Measurements from ENCODE around the gene NF2.
A peak's percentile ranks its signal among the peaks of the same experiment; 100 is the strongest.

NF2 gene

DNA sequence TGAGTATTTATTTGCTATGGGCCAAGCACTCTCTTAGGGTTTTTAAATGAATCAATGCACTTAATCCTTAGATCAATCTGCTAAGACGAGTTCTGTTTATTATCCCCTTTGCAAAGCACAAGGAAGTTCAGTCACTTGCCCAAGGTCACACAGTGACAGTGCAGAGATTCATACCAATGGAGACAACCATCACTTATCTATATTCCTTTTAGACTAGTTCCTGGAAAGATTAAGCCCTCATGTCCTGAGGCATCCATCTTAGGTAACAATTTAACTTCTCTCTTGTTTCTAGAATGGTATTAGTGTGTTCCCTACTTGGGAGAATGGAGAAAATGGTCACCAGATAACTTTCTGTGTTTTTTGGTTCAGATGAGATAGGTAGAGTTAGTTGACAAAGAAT lies 28.3 kb downstream of the NF2 start:
- ATAC-seq: no peak
- DNase-seq: no peak

DNA sequence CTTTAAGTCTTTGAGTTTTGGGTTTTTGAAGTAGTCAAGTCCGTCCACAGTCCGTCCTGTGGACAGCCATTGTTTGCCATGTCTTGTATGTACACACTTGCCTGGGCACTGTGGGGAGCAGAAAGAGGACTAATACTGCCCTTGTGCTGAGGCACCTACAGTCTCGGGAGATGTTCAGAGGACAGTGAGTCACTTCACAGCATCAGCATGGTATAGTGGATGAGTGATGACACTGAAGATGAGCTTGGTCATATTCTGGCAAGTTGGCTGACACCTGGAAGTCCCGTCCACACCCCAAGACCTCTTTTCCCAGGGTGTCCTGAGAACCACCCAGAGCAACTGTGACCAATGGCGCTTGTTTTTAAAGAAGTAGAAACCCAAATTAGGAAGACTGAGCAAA lies 29.2 kb downstream of the NF2 start:
- no peak for DNase-seq
- ATAC-seq: no peak

DNA sequence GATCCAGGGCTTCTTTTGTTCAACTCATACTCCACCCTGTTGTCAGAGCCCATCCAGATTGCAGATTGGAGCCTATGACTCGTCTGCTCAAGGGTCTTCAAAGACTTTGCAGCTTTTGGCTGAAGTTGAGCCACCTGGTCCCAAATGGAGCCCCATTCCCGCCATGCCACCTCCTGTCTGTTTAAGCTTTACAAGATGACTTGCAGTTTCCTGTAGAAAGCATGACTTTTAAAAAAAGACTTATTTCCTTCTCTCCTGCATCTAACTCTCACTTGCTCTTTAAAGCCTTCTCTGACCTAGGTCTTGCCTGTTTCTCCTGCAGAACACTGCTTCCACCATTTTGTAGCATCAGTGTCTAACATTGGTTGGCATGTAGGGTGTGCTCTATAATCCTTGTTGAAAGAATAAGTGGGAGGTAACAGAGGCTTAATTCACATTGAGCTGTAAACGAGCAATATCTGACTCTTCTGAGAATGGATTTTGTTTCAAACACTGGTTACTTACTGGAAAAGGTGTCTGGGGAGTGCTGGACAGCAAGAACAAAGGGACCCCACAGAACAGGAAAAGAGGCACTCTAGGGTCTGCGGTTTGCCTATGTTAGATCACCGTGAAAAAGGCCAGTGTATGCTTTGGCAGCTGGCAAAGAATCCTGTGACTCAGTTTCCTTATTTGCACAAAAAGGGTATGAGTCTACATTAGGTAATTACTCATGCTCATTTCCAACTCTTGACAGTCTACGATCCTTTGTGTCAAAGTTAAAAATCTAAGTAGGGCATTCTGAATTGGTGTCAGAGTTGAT lies 30.3 kb downstream of the NF2 start:
- DNase-seq (no peak), ATAC-seq (no peak)

DNA sequence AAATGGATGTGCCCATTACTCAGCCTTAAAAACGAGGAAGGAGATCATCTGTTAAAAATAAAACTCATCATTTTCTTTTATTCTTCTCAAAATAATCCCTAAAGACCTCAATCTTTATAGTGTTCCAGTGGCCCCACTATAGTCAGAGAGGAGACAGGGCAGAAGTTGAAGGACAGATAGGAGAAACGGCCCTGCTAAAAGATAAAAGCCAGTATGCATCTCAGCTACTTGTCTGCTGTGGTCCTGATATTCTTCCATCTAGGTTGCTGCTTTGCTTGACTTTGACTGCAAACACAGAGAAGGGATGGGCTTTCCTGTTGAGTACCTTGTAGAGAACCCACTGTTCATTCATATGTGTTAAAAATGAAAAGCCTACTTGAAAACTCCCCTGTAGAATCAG lies 31.4 kb downstream of the NF2 start:
- ATAC-seq (no peak), DNase-seq (no peak)

DNA sequence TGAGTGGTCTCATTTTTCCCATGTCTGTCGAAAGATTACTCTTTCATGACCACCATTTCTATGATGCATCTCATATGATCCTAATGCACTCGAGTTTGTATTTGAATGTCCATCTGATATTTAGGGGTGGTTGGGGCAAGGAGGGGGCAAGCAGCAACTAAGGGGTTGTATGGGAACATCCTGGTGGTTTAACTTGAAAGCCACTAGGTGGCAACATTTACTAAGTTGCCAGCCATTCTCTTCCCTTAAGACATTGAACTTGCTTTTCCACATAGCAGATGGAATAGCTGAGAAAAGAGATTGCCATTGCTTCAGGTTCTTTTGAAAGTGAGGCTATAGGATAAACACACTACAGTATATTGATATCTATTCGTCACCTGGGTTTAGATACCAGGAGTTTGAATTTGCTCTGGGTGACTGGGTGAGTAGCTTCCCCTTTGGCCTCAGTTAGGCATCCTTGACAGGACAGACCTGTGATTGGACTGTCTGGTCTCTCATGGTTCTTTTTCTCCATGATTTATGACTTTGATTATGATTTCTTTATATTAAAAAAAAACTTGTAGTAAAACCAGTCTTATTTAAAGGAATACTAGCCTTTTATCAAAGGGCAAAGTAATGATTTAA lies 32.4 kb downstream of the NF2 start:
- ATAC-seq (no peak), DNase-seq (no peak)

DNA sequence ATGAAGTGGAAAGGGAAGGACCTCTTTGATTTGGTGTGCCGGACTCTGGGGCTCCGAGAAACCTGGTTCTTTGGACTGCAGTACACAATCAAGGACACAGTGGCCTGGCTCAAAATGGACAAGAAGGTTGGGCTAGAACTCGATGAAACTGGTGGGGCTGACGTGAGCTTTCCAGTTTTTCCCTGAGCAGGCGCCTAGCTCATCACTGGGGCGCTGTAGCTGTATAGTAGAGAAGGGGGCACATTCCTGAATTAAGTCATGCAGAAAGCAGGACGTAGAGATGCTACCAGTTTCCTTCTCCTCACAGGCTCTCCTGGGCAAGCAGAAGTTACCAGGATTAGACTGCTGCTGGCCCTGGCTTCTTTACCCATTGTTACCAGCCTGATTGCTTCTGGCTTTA lies 33.3 kb downstream of the NF2 start:
- no peak for DNase-seq
- ATAC-seq: no peak

DNA sequence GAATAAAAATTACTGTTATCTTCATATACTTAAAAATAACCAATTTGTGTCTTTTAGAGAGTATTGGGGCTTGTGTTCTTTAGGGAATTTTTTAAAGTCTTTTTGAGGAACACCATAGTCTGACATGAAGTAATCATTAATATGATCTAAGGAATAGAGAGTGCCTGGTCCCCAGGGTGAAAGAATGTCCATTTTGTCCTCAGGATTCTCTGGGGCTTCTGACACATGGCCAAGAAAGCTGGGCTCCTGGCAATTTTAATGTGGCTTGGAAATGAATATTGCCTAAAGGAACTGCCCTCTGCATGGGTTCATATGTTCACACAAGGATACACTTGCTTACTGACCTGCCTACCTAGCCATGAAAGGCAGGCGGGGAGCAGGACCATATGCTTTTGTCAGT lies 33.7 kb downstream of the NF2 start:
- ATAC-seq (no peak), DNase-seq (no peak)

DNA sequence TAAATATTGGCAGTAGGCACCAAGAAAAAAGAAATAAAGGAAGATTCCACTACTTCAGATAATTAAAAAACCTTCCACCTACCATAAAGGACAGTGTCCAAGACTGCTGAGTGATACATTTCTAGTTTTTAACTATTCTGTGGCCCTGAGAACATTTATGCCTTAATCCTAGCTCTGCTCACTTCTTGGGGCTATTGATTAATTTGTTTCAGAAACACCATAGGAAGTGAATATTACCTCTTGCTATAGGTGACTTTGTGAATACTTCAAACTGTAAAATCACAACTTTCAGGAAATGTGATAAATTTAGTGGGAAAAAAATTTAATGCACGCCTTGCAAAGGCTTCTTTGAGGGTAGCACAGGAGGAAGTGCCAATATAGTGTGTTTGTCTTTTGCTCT lies 35.2 kb downstream of the NF2 start:
- ATAC-seq: no peak
- no peak for DNase-seq

DNA sequence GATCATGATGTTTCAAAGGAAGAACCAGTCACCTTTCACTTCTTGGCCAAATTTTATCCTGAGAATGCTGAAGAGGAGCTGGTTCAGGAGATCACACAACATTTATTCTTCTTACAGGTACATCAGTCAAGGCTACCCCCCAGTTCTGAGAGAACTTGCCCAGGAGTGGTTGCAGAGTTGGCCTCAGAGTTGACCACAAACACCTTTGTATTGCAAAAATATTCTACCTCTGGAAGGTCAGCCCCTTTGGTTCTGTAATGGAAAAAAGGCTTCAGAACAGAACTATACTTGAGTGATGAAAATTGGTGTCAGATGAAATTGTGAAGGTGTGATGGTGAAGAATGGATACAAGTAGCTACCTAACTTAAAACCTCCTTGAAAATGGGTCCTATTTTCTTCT lies 35.7 kb downstream of the NF2 start:
- DNase-seq (no peak), ATAC-seq (peak; percentile 28)

DNA sequence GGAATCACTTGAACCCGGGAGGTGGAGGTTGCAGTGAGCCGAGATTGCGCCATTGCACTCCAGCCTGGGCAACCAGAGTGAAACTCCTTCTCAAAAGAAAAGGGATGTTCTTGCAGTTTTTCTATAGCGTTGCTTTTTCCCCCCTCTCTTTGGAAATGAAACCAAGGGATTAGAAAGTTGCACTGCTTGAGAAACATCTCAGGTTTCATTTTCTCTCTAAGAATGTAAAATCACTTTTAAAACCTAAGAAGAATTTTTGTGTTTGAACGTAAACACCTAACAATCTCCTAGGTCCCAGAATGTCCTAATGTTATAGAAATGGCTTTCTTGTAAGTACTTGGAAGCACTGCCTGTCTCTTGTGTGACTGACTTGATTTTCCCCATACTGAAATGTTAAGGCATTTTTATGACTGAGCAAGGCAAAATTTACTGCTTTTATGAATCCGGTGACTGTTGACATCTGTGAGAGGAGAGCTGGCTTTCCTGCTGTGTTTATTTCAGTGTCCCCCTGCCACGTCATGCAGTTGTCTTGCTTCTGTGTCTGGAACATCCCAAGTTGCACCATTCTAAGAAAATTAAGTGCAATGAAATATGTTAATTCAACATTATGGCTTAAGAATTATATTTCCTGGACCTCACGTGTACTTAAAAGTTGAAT lies 37.7 kb downstream of the NF2 start:
- no peak for DNase-seq
- ATAC-seq: no peak

DNA sequence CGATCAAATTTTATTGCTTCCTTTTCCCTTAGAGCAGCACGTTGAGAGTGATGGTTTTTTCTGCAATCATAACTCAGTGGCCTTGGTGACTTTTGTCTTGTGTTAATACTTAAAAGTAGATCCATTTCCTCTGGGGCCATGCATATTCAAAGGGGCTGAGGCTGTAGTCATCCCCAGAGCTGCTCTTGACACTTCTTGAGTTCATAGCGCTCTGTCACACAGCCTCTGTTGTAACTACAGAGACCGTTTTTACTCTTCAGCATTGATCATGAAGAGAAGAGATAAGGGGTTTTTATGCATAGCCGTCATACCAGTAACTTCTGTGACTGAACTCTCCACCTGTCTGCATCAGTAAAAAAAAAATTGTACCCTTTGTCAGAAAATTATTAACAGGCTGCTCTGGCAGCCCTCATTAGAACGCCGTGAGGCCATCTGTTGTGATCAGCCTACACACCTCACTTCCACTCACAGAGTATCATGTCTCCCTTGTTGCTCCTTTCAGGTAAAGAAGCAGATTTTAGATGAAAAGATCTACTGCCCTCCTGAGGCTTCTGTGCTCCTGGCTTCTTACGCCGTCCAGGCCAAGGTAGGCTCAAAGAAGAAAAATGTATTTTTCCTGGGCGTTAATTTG lies 38.4 kb downstream of the NF2 start:
- ATAC-seq: no peak
- no peak for DNase-seq

DNA sequence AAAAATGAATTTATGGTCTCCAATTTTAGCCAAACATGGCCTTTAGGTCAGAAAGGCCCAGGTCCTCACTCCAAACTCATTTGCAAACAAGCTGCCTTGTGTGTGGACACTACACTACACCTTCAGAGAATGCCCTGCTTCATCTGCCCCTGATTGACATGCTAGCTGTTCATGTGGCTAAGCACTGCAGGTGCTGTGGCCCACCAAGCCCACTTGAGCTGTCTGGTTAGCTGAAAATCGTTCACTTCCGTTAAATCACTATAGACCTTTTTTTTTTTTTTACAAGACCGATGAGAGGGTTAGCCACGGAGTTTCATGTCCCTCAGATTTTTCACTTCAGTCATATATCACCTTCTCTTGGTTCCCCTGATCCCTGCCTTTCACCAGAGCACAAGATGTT lies 39.3 kb downstream of the NF2 start:
- no peak for DNase-seq
- ATAC-seq: no peak

DNA sequence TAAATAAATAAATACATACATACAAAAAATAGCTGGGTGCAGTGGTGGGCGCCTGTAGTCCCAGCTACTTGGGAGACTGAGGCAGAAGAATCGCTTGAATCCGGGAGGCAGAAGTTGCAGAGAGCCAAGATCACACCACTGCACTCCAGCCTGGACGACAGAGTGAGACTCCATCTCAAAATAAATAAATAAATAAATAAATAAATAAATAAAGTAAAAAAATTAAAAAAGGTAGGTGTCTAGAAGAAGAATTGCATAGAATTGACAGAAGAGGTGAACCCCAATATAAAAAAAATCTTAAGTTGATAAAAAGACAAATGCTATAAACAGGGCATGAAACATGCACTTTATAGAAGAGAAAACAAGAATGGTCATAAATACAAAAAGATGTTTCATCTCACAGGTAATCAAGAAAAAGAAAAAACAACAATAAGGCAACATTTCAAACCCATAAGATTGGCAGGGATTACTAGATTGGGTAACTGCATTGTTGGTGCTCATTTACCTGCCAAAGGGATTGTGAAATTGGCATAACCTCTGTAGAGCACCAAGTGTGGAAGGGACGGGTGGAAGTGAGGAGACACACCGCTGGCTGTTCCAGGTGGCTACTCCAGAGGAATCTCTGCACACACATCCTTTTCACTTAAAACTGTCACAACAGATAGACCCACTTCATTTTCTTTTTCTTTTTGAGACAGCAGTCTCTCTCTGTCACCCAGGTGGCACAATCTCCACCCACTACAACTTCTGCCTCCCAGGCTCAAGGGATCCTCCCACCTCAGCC lies 44.7 kb downstream of the NF2 start:
- no peak for ATAC-seq

DNA sequence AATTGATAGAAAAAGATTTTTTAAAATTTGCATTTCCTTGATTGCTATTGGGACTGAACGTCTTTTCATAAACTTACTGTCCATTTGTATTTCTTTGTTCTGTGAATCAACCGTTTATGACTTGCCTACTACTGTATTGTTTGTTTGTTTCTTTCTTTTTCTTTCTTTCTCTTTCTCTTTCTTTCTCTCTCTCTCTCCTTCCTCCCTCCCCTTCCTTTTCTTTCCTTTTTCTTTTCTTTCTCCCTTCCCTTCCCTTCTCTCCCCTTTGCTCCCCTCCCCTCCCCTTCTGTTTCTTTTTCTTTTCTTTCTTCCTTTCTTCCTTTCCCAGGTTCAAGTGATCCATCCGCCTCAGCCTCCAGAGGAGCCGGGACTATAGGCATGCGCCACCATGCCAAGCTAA lies 46.9 kb downstream of the NF2 start:
- ATAC-seq (no peak), DNase-seq (no peak)

More for the DNA sequence above, 44.7 kb downstream of the NF2 start:
- DNase-seq: no peak

DNA sequence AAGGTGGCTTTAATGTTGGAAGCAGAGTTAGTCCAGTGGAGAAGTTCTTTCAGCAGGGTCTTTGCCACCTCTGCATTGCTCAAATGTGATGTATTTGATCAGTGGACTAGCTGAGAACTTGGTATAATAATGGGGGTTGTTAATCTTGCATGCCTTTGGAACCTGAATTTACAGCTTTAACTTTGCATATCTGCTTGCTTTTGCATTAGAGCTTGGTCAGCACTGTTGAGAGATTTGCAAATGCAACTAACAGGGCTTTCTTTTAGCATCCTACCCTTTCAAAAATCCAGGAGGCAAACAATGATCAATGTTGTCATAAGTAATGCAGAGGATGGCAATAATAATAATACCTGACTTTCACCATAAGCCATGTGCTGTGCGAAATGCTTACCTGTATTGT lies 48.2 kb downstream of the NF2 start:
- ATAC-seq (no peak), DNase-seq (no peak)

DNA sequence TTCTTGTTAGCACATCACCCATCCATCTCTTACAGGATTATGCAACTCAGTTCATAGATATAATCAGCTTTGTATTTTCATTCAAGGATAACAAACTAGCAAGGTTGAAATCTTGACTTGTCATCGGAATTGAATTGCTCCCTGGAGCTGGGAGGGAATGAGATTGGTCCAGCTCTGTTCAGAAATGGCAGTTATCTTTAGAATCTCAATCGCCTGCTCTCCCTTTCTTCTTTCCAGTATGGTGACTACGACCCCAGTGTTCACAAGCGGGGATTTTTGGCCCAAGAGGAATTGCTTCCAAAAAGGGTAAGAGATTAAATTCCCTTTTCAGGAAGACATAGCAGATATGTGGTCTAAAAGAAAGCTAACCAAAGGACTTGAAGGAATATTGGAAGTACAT lies 51.0 kb downstream of the NF2 start:
- DNase-seq (no peak), ATAC-seq (no peak)

DNA sequence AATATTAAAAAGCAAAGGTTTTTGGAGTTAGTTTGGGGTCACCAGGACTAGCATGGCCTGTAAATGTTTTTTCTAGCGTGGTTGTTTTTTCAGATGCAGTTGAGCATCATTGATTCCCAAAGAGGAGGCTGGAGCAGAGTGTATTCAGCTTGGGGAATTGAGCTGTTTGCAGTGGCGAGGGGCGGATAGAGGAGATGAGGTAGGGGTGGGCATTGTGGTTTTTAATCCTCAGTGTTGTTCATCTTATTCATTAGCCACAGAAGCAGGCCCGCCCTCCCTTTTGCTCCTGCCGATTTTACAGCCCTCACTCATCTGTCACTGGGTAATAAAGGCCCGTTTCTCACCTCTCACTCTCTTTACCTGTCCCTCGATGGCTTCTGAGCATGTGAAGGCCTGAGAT lies 51.4 kb downstream of the NF2 start:
- ATAC-seq (no peak), DNase-seq (no peak)

DNA sequence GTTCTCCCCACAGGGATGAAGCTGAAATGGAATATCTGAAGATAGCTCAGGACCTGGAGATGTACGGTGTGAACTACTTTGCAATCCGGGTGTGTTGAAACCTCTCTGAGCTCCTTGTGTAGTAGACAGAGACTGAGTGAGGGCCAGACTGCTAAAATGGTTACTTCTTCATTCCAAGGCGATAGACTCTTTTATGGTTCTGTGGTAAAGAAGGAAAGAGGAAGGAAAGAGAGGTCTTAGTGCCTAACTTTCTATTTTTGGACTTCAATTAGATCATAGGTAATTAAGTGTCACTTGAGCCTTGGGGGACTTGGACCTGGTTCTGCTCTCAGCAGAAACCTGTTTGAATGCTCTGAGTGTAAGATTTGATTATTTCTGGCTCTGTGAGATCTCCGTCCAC lies 54.7 kb downstream of the NF2 start:
- no peak for ATAC-seq
- DNase-seq: no peak

DNA sequence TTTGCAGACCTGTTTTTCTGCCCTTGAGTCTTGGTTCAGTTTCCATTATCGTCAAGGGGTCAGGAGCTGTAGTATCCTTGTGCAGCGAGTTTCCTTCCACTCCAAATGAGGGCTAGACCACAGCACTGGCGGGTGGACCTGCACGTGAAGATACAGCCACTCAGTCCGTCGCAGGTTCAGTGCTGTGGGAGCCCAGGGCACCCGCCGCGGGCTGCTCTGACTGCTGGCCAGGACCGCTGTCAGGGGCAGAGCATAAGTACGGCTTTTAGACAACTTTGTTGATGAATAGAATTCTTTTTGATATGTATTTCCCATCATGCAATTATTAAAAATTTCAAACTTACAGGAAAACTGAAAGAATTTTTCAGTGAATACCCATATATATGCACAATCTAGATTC lies 56.6 kb downstream of the NF2 start:
- DNase-seq: no peak
- no peak for ATAC-seq

DNA sequence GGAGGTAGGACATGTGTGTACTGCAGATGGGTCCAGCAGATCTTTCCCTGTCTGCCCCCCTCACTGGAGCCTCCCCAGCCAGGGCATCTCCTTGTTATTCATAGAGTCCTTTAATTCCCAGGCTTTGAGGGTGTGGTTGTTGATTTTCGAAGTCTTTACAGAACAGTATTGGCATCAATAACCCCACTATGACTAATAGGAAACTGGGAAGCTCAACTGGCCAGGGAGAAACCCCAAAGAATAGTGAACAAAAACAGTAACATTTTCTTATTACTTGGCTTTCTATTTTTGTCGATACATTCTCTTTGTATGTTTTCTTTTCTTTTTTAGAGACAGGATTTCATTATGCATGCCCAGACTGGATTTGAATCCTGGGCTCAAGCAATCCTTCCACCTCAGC lies 57.9 kb downstream of the NF2 start:
- ATAC-seq (no peak), DNase-seq (no peak)

DNA sequence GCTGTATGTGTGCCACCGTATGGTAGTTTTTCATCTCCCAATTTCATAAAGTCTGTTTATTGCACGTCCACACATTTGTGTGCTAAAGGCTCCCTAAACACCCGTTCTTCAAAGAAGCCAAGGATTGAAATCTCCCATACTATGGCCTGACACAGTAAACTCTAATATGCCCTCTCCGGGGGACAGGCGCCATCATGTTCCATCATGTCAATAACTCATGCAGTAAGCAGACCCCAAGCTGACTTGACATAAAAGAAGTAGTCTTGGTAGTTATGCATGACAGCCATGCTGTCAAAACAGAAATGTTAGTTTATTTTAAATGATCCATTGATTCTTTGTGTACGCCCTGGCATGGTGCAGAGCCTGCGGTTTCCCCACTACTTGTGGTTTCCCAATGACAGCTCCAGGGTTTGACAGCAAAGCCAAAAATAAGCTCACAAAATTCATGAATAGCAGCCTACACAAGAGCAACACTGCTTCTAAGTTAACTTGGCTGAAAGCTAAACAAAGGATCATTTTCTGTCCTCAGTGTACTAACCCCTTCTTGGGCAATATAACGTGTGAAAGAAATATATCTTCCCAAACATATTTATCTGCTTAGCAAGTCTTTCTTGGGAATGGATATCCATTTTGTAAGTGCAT lies 59.9 kb downstream of the NF2 start:
- DNase-seq: no peak
- ATAC-seq: no peak

DNA sequence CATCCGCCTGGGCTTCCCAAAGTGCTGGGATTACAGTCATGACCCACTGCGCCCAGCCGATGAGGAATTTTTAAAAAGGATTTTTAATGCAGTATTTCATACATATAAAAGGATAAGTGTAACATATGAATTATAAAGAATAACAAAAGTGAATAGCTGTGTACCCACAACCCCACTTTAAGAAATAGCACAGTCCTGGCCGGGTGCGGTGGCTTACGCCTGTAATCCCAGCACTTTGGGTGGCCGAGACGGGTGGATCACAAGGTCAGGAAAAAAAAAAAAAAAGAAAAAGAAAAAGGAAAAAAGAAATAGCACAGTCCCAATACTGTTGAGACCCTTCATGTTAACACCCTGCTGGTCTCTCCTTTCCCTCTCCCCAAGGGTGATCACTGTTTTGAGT lies 62.1 kb downstream of the NF2 start:
- ATAC-seq: no peak

More for the DNA sequence above, 62.1 kb downstream of the NF2 start:
- DNase-seq: no peak

All from stimulated activated naive CD8-positive, alpha-beta T cell treated with anti-CD3 and anti-CD28 coated beads, Interleukin-15, Interleukin-2, amounts not matched to agents 100 U/mL and 50 U/mL, for 24 hours (primary cell).